HEK293 (cell line): ENCODE data around the gene UBXN6.

Experiments
- CTCF ChIP-seq: fragments of 450-650 bp; formaldehyde crosslinking; IDR thresholded peaks from 2 replicates; pipeline ENCODE4 v1.5.1; 2016; ENCODE audit warnings: missing biosample characterization, missing genetic modification characterization
- HOXA7 ChIP-seq: sonication (generic); formaldehyde crosslinking; IDR thresholded peaks from 2 replicates; pipeline ENCODE4 v1.8.1; 2022; ENCODE audit warnings: missing genetic modification reagents, borderline replicate concordance
- KLF9 ChIP-seq: fragments of 450-650 bp; formaldehyde crosslinking; IDR thresholded peaks from 2 replicates; pipeline ENCODE4 v1.5.1; 2016; ENCODE audit warnings: missing biosample characterization, missing genetic modification characterization, low read depth
- MYNN ChIP-seq: fragments of 450-650 bp; formaldehyde crosslinking; IDR thresholded peaks from 2 replicates; pipeline ENCODE4 v1.5.1; 2016; ENCODE audit warnings: missing biosample characterization, missing genetic modification characterization, borderline replicate concordance
- ZFP3 ChIP-seq: fragments of 450-650 bp; formaldehyde crosslinking; IDR thresholded peaks from 2 replicates; pipeline ENCODE4 v1.5.1; 2016; ENCODE audit warnings: low read depth, missing biosample characterization, missing genetic modification characterization

- TF ChIP-seq CTCF (tag by site-specific recombination) (peak; percentile 98), ZFP3 (tag by site-specific recombination) (no peak), HOXA7 (CRISPR knock-in tag) (no peak), KLF9 (tag by site-specific recombination) (no peak), MYNN (tag by site-specific recombination) (no peak)
Observed at GRCh38 chr19:4400135-4400936, 57.3 kb downstream of the UBXN6 start, which contains the start of gene SH3GL1.
